Measurements from ENCODE around the gene ZNF831.

ZNF831 gene

DNA sequence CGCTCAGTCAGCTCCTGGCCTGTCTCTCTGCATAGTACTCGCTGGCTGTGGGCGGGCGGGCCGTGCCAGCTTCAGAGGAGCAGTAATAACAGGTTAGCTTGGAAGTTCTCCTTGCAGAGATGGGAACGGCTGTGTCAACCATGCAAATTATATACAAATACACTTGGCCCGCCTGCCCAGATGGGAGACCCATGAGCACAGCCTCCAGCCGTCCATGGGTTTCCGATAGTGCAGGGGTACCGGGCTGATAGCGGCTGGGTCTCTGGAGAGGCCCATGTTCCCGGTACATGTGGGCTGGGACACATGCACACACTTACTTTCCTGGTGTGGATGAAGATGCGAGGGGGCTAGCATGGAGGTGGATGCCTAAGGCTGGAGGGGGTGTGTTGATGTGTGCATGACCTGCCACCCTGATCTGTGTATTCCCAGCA, 12.8 kb upstream of the ZNF831 start:
- Histone ChIP-seq H3K79me2 (ENCODE audit: control insufficient read depth, low read length) (no peaks in the 10 kb centered on the region), H3K36me3 (ENCODE audit: control insufficient read depth, low read length) (no peaks in the 10 kb centered on the region), H3F3A (ENCODE audit: control insufficient read depth, insufficient read depth) (no peaks in the 10 kb centered on the region), H3K9me2 (replicated peaks; ENCODE audit: control insufficient read depth, low read length) (no peaks in the 10 kb centered on the region), H3K27ac (ENCODE audit: low read depth, low read length) (no peak overlapping the region), H3K4me1 (ENCODE audit: control insufficient read depth, low read length) (0 out of 2 replicates have a peak, but pooled peaks cover 4% of the 10 kb centered on the region), H3K9me3 (ENCODE audit: control insufficient read depth, insufficient read depth, low read length) (no peaks in the 10 kb centered on the region), H3K4me2 (ENCODE audit: low read length) (no peak overlapping the region), H3K4me3 (ENCODE audit: low read length) (no peak overlapping the region), H3K27me3 (ENCODE audit: control insufficient read depth, low read length) (no peaks in the 10 kb centered on the region), H4K20me1 (ENCODE audit: control insufficient read depth, insufficient read depth, low read depth, low read length) (no peaks in the 10 kb centered on the region)
- TF ChIP-seq, protein P1, sequence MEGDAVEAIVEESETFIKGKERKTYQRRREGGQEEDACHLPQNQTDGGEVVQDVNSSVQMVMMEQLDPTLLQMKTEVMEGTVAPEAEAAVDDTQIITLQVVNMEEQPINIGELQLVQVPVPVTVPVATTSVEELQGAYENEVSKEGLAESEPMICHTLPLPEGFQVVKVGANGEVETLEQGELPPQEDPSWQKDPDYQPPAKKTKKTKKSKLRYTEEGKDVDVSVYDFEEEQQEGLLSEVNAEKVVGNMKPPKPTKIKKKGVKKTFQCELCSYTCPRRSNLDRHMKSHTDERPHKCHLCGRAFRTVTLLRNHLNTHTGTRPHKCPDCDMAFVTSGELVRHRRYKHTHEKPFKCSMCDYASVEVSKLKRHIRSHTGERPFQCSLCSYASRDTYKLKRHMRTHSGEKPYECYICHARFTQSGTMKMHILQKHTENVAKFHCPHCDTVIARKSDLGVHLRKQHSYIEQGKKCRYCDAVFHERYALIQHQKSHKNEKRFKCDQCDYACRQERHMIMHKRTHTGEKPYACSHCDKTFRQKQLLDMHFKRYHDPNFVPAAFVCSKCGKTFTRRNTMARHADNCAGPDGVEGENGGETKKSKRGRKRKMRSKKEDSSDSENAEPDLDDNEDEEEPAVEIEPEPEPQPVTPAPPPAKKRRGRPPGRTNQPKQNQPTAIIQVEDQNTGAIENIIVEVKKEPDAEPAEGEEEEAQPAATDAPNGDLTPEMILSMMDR (IDR thresholded peaks at IDR 0.05; ENCODE audit: low read depth, low read length, poor library complexity, severe bottlenecking), result no peak

DNA sequence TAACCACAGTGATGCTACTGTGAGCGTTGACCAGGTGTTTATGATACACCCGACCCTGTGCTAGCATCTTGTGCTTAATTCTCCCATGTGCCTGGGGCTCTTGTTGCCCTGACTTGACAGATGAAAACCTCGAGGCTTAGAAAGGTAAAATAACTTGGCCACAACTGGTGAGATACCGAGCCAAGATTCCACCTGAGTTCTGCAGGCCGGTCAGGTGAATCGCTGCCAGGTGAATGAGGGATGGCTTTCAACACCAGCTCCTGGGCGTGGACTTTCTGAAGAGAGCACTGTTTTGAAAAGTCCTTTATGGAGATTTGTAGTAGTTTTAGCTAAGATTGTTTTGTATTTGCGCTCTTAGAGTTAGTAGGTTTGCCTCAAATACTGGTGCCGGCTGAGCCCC, 12.2 kb upstream of the ZNF831 start:
- H3F3A ChIP-seq (ENCODE audit: control insufficient read depth, insufficient read depth), result no peaks in the 10 kb centered on the region
- no peak overlapping the region for H3K4me2 ChIP-seq (ENCODE audit: low read length)
- H3K4me1 ChIP-seq (ENCODE audit: control insufficient read depth, low read length), result 0 out of 2 replicates have a peak, but pooled peaks cover 4% of the 10 kb centered on the region
- TF ChIP-seq EZH2phosphoT487 (IDR thresholded peaks at IDR 0.05; ENCODE audit: borderline replicate concordance, low read length), result no peak
- TF ChIP-seq, protein P1 (IDR thresholded peaks at IDR 0.05; ENCODE audit: low read depth, low read length, poor library complexity, severe bottlenecking), result no peak
- no peaks in the 10 kb centered on the region for H4K20me1 ChIP-seq (ENCODE audit: control insufficient read depth, insufficient read depth, low read depth, low read length)
- H3K27ac ChIP-seq (ENCODE audit: low read depth, low read length), result no peak overlapping the region
- no peak overlapping the region for H3K4me3 ChIP-seq (ENCODE audit: low read length)
- no peaks in the 10 kb centered on the region for H3K79me2 ChIP-seq (ENCODE audit: control insufficient read depth, low read length)
- H3K9me3 ChIP-seq (ENCODE audit: control insufficient read depth, insufficient read depth, low read length), result no peaks in the 10 kb centered on the region
- no peaks in the 10 kb centered on the region for H3K9me2 ChIP-seq (replicated peaks; ENCODE audit: control insufficient read depth, low read length)
- H3K36me3 ChIP-seq (ENCODE audit: control insufficient read depth, low read length), result no peaks in the 10 kb centered on the region
- H3K27me3 ChIP-seq (ENCODE audit: control insufficient read depth, low read length), result no peaks in the 10 kb centered on the region

DNA sequence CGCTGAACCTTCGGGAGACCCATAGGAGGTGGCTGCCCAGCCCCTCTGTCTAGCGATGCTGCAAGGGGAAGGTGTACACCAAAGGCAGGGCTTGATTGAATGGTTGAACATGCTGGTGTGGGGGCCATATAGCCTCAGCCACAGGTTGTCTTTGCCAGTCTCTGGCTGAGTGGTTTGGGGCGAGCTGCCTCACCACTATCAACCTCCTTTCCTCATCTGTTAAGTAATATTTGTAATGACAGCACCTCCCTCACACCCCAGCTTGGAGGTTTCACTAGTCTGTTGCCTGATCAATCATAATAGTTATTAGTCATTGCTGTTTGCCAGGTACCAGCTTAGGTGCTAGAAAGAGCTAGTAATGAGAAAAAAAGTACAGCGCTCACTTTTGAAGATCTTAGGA, 11.8 kb upstream of the ZNF831 start:
- H3K79me2 ChIP-seq (ENCODE audit: control insufficient read depth, low read length), result no peaks in the 10 kb centered on the region
- H3F3A ChIP-seq (ENCODE audit: control insufficient read depth, insufficient read depth), result no peaks in the 10 kb centered on the region
- 0 out of 2 replicates have a peak, but pooled peaks cover 4% of the 10 kb centered on the region for H3K4me1 ChIP-seq (ENCODE audit: control insufficient read depth, low read length)
- TF ChIP-seq, protein P1 (IDR thresholded peaks at IDR 0.05; ENCODE audit: low read depth, low read length, poor library complexity, severe bottlenecking), result no peak
- no peak for TF ChIP-seq EZH2phosphoT487 (IDR thresholded peaks at IDR 0.05; ENCODE audit: borderline replicate concordance, low read length)
- no peaks in the 10 kb centered on the region for H3K9me3 ChIP-seq (ENCODE audit: control insufficient read depth, insufficient read depth, low read length)
- H3K4me2 ChIP-seq (ENCODE audit: low read length), result no peak overlapping the region
- H3K9me2 ChIP-seq (replicated peaks; ENCODE audit: control insufficient read depth, low read length), result no peaks in the 10 kb centered on the region
- H3K4me3 ChIP-seq (ENCODE audit: low read length), result no peak overlapping the region
- no peaks in the 10 kb centered on the region for H3K36me3 ChIP-seq (ENCODE audit: control insufficient read depth, low read length)
- no peak overlapping the region for H3K27ac ChIP-seq (ENCODE audit: low read depth, low read length)
- H3K27me3 ChIP-seq (ENCODE audit: control insufficient read depth, low read length), result no peaks in the 10 kb centered on the region
- H4K20me1 ChIP-seq (ENCODE audit: control insufficient read depth, insufficient read depth, low read depth, low read length), result no peaks in the 10 kb centered on the region
